Omental fat pad (tissue), 4 donors: Measurements from ENCODE around the gene OXSR1. TPM values are rescaled to one million over a fixed set of nuclear protein-coding genes. Genes with fewer than 3 reads are reported as not detected.

Experiments
- ATAC-seq: fragments of 150-250 bp; one replicate; pipeline ENCODE4 v1.9.1; 2016; ENCODE audit warnings: mild to moderate bottlenecking, moderate library complexity; ENCODE audit not compliant: low FRiP score
- DNase-seq: peaks from one replicate; pipeline ENCODE4 v3.0.0-alpha.2; 2019; ENCODE audit warnings: low spot score
- total RNA-seq, 4 donors: library from RNA; depleted of rRNA; stranded (reverse); fragments of >200 nt; gene quantifications; one replicate each; pipeline ENCODE4 v1.1.0, GENCODE V29; 2016
- TF ChIP-seq, protein P1 (sequence below), 3 donors: fragments of 450-650 bp; IDR thresholded peaks; one replicate each; pipeline ENCODE4 v1.5.1; 2016 to 2017; ENCODE audit warnings: antibody characterized with exemption in 3 of 3, mild to moderate bottlenecking in 3 of 3, moderate library complexity in 2 of 3

The OXSR1 gene
- total RNA-seq, 4 donors from 2014 or later = 29.8 to 51.7 (median 45.5) TPM

DNA sequence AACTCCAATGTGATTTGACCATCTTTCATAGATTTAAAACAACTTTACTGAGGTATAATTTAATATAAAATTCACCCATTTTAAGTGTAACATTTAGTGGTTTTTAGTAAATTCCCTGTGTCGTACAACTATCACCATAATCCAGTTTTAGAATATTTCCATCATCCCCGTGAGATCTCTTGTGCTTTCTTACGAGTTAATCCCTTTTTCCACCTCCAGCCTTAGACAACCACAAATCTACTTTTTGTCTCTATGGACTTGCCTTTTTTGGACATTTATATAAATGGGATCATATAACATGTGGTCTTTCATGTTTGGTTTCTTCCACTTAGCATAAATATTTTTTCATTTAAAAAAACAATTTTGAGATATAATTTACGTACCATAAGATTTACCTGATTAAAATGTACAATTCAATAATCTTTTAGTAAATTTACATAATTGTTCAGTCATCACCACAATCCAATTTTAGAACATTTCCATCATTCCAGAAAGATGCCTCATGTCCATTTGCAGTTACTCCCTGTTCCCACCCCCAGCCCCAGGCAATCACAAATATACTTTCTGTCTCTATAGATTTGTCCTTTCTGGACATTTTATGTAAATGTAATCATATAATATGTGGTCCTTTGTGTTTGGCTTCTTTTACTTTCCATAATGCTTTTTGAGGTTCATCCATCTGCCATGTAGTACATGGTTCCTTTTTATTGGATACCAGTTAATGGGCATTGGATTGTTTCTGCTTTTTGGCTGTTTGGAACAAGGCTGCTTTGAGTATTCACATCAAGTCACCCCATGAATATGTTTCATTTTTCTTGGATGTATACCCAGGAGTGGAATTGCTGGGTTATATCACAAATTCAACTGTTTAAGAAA, 3.1 kb downstream of the OXSR1 start:
- DNase-seq (no peak), ATAC-seq (no peak)
- TF ChIP-seq, protein P1, sequence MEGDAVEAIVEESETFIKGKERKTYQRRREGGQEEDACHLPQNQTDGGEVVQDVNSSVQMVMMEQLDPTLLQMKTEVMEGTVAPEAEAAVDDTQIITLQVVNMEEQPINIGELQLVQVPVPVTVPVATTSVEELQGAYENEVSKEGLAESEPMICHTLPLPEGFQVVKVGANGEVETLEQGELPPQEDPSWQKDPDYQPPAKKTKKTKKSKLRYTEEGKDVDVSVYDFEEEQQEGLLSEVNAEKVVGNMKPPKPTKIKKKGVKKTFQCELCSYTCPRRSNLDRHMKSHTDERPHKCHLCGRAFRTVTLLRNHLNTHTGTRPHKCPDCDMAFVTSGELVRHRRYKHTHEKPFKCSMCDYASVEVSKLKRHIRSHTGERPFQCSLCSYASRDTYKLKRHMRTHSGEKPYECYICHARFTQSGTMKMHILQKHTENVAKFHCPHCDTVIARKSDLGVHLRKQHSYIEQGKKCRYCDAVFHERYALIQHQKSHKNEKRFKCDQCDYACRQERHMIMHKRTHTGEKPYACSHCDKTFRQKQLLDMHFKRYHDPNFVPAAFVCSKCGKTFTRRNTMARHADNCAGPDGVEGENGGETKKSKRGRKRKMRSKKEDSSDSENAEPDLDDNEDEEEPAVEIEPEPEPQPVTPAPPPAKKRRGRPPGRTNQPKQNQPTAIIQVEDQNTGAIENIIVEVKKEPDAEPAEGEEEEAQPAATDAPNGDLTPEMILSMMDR (IDR thresholded peaks at IDR 0.05) = no peak

DNA sequence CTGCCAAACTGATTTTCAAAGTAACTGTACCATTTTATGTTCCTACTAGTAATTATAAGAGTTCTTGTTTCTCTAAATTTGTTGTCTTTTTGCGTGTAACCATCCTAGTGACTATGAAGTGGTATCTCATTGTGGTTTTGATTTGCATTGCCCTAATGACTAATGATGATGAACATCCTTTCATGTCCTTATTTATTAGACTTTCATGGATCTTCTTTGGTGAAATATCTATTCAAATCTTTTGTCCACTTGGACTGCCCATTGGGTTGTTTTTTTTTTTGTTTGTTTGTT, 3.6 kb downstream of the OXSR1 start:
- TF ChIP-seq, protein P1 (IDR thresholded peaks at IDR 0.05) = no peak
- ATAC-seq (no peak), DNase-seq (no peak)

DNA sequence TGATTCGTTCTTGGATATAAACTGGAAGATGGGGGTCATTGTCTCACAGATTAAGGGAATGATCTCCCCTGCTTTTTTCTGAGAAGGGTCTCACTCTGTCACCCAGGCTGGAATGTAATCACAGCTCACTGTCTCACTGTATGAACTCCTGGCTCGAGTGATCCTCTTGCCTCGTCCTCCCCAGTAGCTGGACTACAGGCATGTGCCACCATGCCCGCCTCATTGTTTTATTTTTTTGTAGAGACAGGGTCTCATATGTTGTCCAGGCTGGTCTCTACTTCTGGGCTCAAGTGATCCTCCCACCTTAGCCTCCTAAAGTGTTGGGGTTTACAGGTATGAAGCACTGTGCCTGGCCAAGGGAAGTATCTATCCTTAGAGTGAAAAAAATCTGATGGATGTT, 5.4 kb downstream of the OXSR1 start:
- ATAC-seq = no peak
- TF ChIP-seq, protein P1 (IDR thresholded peaks at IDR 0.05) = no peak
- DNase-seq = no peak

DNA sequence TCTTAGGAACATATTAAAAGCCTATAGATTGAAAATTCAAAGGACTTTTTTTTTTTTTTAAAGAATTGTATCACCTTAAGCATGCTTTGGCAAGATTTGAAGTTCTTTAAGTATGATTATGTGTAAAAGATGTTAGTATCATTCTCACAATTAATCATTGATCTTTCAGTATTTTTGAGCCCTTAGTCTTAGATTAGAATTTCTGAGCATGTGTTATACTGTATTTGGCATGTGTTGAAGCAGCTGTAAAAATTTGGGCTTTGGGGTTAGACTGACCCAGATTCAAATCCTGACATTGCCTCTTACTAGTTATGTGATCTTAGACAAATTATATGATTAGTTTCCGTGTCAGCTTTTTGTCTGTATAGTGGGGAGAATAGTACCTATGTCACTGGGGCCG, 6.3 kb downstream of the OXSR1 start:
- ATAC-seq = no peak
- DNase-seq = no peak
- TF ChIP-seq, protein P1 (IDR thresholded peaks at IDR 0.05) = no peak

DNA sequence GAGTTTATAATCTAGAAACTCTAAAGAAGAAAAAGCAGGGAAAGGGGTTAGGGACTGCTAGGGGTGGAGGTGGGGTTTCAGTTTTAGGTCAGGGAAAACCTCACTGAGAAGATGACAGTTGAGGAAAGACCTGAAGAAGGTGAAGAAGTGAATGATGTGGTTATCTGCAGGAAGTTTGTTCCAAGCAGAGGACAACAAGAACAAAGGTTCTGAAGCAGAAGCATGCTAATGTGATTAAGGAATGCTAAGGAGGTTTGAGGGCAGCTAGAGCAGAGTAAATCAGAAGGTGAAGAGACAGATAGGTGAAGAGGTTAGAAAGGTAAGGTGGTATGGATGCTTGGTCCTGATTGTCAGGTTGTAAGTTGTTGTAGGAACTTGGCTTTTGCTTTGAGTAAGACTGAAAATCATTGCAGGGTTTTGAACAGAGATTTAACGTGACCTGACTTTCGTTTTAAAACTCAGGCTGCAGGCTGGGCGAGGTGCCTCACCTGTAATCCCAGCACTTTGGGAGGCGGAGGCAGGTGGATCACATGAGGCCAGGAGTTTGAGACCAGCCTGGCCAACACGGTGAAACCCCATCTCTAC, 8.6 kb downstream of the OXSR1 start:
- no peak for ATAC-seq
- DNase-seq = no peak
- TF ChIP-seq, protein P1 (IDR thresholded peaks at IDR 0.05) = no peak

DNA sequence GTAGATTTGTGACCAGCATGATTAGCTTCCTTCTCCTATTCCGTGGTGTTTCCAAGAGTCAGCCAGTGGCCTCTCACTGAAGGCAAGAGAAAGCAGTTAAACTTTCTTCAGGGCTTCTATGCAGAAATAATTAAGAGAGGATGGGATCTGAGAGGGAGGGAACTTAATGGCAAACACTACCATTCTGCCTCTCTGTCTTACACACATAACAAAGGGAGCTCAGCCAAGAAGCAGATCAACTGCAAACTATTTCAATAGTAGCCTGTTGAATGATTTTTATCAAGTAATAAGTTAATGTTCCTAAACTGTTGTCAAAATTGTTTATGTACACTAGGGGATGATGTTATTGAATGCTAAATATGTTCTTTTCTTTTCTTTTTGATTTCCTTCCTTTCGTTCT, 11.8 kb downstream of the OXSR1 start:
- DNase-seq (no peak), ATAC-seq (no peak)

More for the DNA sequence above, 11.8 kb downstream of the OXSR1 start:
- TF ChIP-seq, protein P1 (IDR thresholded peaks at IDR 0.05) = no peak
